CD4-positive, alpha-beta T cell treated with Interleukin-1 beta for 1 hour (primary cell): ENCODE data around the gene DCC.

Experiments used
- DNase-seq, 2 donors: peaks; one replicate each; pipeline ENCODE4 v3.0.0-alpha.2; 2020 to 2022

Gene DCC

GRCh38 chr18:52715991-52716390 is 376.0 kb downstream of the DCC start:
- no peak for DNase-seq

GRCh38 chr18:52716973-52717372 is 377.0 kb downstream of the DCC start:
- no peak for DNase-seq

GRCh38 chr18:52722904-52723303 is 382.9 kb downstream of the DCC start:
- DNase-seq: no peak

- no peak for DNase-seq
Measured at GRCh38 chr18:52723550-52723970, 383.6 kb downstream of the DCC start.

- DNase-seq: no peak
Measured at GRCh38 chr18:52730972-52731619, 391.1 kb downstream of the DCC start.

- no peak for DNase-seq
Measured at GRCh38 chr18:52738946-52739345, 398.9 kb downstream of the DCC start.

- DNase-seq: no peak
Measured at GRCh38 chr18:52746986-52747385, 407.0 kb downstream of the DCC start.

- DNase-seq: no peak
Measured at GRCh38 chr18:52747869-52748268, 407.9 kb downstream of the DCC start.

- no peak for DNase-seq
Measured at GRCh38 chr18:52748343-52748742, 408.3 kb downstream of the DCC start.

GRCh38 chr18:52749542-52749941 is 409.5 kb downstream of the DCC start:
- no peak for DNase-seq

GRCh38 chr18:52750995-52751394 is 411.0 kb downstream of the DCC start:
- DNase-seq: no peak

- DNase-seq: no peak
Measured at GRCh38 chr18:52764316-52764715, 424.3 kb downstream of the DCC start.

- no peak for DNase-seq
Measured at GRCh38 chr18:52766002-52766545, 426.1 kb downstream of the DCC start.

GRCh38 chr18:52781113-52781512 is 441.1 kb downstream of the DCC start:
- DNase-seq: no peak

- DNase-seq: no peak
Measured at GRCh38 chr18:52791321-52791720, 451.3 kb downstream of the DCC start.

- no peak for DNase-seq
Measured at GRCh38 chr18:52812834-52813233, 472.8 kb downstream of the DCC start.

GRCh38 chr18:52813635-52814416 is 473.8 kb downstream of the DCC start:
- no peak for DNase-seq

- DNase-seq: no peak
Measured at GRCh38 chr18:52815651-52816050, 475.7 kb downstream of the DCC start.

GRCh38 chr18:52816121-52816520 is 476.1 kb downstream of the DCC start:
- no peak for DNase-seq

- DNase-seq: no peak
Measured at GRCh38 chr18:52822160-52822559, 482.2 kb downstream of the DCC start.

GRCh38 chr18:52824126-52824525 is 484.1 kb downstream of the DCC start:
- no peak for DNase-seq

- no peak for DNase-seq
Measured at GRCh38 chr18:52826994-52827393, 487.0 kb downstream of the DCC start.

- no peak for DNase-seq
Measured at GRCh38 chr18:52829320-52829719, 489.3 kb downstream of the DCC start.

- DNase-seq: no peak
Measured at GRCh38 chr18:52829876-52830405, 489.9 kb downstream of the DCC start.
